Measurements from ENCODE around the gene NECAP2.
"Not testable (repeated sequence)": the region's sequence is repeated elsewhere in the genome, so short reads cannot be mapped to it uniquely, and the experiment has no call there.

Gene NECAP2

DNA sequence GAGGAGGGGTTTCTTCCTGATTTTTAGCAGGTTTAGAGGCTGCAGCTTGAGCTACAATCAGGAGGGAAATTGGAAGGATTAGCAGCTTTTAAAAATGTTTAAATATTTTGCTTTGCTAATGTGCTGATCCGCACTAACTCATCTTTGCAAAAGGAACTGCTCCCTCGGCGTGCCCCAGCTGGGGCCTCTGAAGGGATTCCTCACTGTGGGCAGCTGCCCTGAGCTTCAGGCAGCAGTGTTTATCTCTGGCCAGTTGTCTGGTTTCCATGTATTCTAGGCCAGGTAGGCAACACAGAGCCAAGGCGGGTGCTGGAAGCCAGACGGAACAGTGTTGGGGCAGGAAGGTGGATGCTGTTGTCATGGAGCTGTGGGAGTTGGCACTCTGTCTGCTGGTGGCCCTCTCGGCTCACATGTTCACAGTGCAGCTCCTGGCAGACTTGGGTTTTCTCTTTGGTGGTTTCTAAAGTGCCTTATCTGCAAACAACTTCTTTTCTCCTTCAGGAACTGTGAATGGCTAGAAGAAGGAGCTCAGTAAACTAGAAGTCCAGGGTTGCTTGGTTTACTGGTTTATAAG lies 18.9 kb downstream of the NECAP2 start:
- DNase-seq (ENCODE audit: low read depth) = no peak
- no peak overlapping the region for H3K4me3 ChIP-seq (ENCODE audit: low read depth, low read length)
- TF ChIP-seq, protein P1, sequence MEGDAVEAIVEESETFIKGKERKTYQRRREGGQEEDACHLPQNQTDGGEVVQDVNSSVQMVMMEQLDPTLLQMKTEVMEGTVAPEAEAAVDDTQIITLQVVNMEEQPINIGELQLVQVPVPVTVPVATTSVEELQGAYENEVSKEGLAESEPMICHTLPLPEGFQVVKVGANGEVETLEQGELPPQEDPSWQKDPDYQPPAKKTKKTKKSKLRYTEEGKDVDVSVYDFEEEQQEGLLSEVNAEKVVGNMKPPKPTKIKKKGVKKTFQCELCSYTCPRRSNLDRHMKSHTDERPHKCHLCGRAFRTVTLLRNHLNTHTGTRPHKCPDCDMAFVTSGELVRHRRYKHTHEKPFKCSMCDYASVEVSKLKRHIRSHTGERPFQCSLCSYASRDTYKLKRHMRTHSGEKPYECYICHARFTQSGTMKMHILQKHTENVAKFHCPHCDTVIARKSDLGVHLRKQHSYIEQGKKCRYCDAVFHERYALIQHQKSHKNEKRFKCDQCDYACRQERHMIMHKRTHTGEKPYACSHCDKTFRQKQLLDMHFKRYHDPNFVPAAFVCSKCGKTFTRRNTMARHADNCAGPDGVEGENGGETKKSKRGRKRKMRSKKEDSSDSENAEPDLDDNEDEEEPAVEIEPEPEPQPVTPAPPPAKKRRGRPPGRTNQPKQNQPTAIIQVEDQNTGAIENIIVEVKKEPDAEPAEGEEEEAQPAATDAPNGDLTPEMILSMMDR (IDR thresholded peaks at IDR 0.05; ENCODE audit: low read depth, low read length, missing control alignments) = no peak

DNA sequence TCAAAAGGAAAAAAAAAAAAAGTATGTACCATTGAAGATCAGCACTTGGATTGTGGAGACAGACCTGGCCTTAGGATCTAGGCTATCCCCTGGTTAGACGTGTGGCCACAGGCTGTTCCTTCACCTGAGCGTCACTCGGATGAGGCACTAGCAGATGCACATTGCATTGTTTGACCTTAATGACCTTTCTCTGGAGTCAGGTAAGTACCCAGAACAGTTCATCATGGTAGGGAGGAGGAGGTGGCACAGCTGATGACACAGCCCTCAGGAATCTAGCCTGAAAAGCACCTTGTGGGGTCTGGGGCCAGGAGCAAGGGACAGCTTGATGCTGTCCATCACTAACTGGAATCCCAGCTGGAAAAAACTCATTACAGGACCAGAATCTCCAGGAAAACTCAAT lies 21.2 kb downstream of the NECAP2 start:
- TF ChIP-seq, protein P1 (IDR thresholded peaks at IDR 0.05; ENCODE audit: low read depth, low read length, missing control alignments) = no peak
- H3K4me3 ChIP-seq (ENCODE audit: low read depth, low read length) = no peak overlapping the region
- DNase-seq (ENCODE audit: low read depth) = no peak

DNA sequence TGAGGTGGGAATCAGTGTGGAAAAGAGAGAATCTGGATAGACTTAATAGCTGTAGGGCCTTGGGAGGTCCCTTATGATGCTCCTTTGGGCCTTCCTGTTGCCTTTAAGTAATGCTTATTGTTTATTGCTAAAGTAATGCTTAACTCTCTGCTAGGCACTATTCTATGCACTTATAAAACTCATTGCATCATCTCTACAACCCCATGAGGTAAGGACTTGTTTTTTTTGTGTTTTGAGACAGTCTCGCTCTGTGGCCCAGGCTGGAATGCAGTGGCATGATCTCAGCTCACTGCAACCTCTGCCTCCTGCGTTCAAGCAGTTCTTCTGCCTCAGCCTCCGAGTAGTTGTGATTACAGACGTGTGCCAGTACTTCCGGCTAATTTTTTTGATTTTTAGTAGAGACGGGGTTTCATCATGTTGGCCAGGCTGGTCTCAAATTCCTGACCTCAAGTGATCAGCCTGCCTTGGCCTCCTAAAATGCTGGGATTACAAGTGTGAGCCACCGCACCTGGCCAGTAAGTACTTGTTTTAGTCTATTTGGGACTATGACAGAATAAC lies 22.3 kb downstream of the NECAP2 start:
- TF ChIP-seq, protein P1 (IDR thresholded peaks at IDR 0.05; ENCODE audit: low read depth, low read length, missing control alignments) = no peak
- H3K4me3 ChIP-seq (ENCODE audit: low read depth, low read length) = no peak overlapping the region
- DNase-seq (ENCODE audit: low read depth) = no peak

DNA sequence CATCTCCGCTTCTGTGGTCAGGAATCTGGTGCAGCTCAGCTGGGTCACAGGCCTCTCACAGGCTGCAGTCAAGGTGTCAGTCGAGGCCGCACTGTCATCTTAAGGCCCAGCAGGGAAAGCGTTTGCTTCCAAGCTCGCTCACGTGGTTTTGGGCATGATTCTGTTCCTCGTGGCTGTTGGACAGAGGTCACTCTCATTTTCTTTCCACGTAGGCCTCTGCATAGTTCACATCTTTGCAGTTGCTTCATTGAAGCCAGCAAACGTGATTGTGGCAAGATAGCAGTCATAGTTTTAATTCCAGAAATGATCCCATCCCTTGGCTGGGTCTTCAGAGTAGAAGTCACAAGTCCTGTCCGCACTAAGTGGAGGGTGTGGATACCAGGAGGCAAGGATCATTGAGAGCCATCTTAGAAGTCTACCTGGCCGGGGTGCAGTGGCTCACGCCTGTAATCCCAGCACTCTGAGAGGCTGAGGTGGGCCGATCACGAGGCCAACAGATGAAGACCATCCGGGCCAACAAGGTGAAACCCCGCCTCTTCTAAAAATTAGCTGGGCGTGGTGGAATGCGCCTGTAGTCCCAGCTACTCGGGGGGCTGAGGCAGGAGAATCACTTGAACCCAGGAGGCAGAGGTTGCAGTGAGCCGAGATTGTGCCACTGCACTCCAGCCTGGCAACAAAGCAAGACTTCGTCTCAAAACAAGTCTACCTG lies 24.5 kb downstream of the NECAP2 start:
- no peak for DNase-seq (ENCODE audit: low read depth)
- H3K4me3 ChIP-seq (ENCODE audit: low read depth, low read length) = no peak overlapping the region
- TF ChIP-seq, protein P1 (IDR thresholded peaks at IDR 0.05; ENCODE audit: low read depth, low read length, missing control alignments) = no peak

DNA sequence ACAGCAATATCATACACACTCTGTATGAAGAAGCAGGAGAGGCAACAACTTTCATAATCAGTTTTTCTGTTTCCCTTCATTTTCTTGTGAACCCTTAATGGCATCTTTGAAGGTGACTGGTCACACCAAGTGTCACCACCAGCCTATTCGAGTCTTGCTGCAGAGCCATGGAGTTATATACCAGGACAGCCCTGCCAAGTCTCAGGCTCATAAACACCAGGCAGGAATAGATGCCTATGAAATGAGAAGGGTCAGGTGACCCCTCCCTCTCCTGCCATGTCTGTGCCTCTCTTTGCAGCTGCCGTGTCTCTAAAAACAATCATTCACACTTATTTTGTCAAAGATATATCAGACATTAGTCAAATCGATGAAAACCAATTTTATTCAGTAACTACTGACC lies 28.0 kb downstream of the NECAP2 start:
- DNase-seq (ENCODE audit: low read depth) = no peak
- TF ChIP-seq, protein P1 (IDR thresholded peaks at IDR 0.05; ENCODE audit: low read depth, low read length, missing control alignments) = no peak

DNA sequence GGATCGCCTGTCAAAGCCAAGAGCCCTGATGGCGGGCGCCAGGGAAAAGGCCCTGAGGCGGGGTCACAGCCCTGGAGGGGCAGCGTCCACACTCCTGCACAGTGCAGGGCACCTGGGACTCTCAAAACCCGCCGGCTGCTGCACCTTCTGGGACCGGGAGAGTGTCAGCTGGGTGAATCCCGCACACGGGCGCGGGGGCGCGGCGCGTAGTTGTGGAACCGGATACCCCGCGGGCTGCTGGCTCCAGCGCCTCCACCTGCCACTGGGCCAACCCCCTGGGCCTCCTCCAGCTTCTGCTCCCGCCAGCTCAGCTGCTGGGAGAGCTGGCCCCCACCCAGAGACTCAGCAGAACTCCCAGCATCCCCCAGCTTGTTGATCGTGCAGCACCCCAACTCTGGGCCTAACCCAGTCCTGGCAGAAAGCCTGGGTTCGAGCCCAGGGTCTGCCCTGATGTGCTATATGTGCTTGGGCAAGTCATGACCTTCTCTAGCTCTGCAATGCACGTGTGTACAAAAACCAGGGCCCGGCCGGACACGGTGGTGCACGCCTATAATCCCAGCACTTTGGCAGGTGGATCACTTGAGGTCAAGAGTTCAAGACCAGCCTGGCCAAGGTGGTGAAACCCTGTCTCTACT lies 33.8 kb downstream of the NECAP2 start:
- TF ChIP-seq, protein P1 (IDR thresholded peaks at IDR 0.05; ENCODE audit: low read depth, low read length, missing control alignments) = no peak
- no peak for DNase-seq (ENCODE audit: low read depth)
- no peak overlapping the region for H3K4me3 ChIP-seq (ENCODE audit: low read depth, low read length)

More for the DNA sequence above, 28.0 kb downstream of the NECAP2 start:
- no peak overlapping the region for H3K4me3 ChIP-seq (ENCODE audit: low read depth, low read length)

DNA sequence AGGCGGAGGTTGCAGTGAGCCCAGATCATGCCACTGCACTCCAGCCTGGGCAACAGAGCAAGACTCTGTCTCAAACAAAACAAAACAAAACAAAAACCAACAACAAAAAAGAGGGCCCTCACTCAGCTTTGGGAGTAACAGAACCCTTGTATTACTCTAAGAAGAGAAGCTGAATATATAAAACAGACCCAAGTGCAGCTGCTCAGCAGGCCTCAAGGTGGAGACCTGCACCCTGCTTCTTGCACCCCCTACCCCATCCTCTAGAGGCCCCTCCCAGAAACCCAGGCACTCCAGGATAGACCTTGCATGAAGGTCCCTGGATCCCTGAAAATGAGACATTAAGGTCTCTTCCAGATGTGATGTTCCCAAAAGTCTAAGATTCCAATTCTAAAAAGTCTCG lies 34.4 kb downstream of the NECAP2 start:
- H3K4me3 ChIP-seq (ENCODE audit: low read depth, low read length); DNase-seq (ENCODE audit: low read depth): not testable (repeated sequence)

DNA sequence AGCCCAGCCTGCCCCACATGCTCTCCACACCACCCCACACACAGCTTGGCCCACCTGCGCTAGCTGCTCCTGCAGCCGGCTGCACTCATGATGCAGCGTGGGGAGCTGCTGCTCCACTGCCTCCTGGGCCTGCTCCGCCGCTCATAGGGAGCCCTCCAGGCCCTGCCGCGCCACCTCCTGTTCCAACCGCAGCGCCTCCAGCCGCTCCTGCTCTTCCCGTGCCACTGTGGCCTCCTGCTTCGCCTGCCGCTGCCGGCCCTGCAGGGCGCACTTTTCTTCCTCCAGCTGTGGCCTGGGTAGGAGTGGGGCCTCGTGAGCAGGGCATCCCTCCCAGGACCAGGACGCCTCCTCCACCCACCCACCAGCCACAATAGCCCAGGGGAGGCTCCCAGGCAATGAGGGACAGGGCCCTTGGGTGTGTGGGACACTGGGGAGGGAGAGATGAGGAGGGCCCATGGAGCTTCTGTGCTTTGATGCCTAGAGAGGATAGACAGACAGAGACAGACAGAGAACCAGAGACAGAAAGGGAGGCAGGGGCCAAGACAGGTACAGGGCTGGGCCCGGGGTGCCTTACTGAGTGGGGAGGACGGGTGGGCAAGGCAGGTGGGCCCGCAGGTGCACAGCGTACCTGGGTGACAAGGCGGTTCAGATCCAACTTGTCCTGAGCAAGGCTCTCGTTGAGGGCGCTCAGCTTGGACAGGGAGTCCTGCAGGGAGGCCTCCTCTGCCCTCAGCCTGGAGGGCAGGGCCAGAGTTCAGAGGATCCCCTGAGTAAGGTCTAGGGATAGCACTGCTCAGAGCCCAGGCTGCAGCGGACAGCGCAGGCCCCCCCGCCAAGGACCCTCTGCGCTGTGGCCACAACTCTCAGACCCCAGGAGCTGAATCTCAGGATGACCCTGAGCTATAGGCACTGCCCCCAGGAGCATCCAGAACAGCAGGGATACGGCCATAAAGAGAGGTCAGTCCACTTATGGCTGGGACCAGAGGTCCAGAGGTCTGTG lies 35.5 kb downstream of the NECAP2 start:
- not testable (repeated sequence) for DNase-seq (ENCODE audit: low read depth); H3K4me3 ChIP-seq (ENCODE audit: low read depth, low read length)
